Measurements from ENCODE around the gene WDR49.

Gene WDR49
- total RNA-seq: 0.10 to 0.87 (median 0.30) reads per million in 9 experiments

DNA sequence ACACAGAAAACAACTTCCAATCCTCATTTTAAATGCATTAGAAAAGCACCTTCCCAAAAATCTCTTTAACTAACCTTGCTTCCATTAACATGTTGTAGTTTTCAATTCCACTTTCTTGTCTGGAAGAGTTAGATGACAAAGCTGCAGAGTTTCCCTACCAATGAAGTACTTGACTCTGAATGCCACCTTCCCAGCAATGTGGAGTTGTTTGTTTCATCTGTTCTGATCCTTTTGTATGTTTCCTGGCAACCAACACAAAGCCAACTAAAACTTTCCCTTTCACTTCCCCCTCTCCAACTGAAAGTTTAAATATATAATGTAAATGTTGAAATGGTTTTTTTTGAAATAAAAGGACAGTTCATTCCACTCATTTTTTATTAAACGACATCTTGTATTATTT, at the start of gene WDR49:
Gene WDR49 (minus strand): TSS at position 183 of the 400 bp plus-strand sequence. CDS start 517 bp downstream, outside the sequence.
- Mint-ChIP-seq H3K4me3 (no peak within 1 kb of the TSS), H3K27me3 (peaks cover 0 to 6% of the 10 kb centered on the region in 2 donors), H3K4me1 (ENCODE audit: low read depth in 2 of 2) (peaks cover 7 to 13% of the 10 kb centered on the region in 2 donors), H3K36me3 (ENCODE audit: insufficient read depth) (peaks cover 3% of the 10 kb centered on the region), H3K27ac (no peak within 1 kb of the TSS), H3K9me3 (no peaks in the 10 kb centered on the region)
- DNase-seq: no peak
- ATAC-seq (replicated peaks): no peak

DNA sequence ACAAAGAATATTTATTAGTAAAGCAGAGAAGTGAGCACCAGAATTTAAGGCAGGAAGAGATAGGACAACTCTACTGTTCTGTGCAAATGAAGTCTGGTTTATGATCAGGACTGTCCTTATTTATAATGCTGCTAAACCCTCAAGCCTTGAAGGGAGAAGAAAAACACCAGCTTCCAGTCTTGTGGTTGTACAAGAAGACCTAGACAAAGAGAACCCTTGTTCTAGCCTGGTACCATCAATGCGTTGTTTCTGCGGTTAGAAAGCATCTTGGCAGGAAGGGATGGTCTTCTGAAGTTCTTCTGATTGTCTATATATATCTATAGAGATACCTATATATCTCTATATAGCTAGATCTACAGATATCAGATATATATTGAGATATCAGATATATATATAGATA, 47.2 kb upstream of the WDR49 start:
- Mint-ChIP-seq H3K4me3 (no peak overlapping the region), H3K27ac (peak overlapping the region in 1 of 2 donors; percentile 19), H3K9me3 (no peaks in the 10 kb centered on the region), H3K4me1 (ENCODE audit: low read depth in 2 of 2) (peaks cover 7 to 18% of the 10 kb centered on the region in 2 donors), H3K36me3 (ENCODE audit: insufficient read depth) (peaks cover 30% of the 10 kb centered on the region), H3K27me3 (no peaks in the 10 kb centered on the region)
- ATAC-seq (replicated peaks) (no peak), DNase-seq (no peak)

DNA sequence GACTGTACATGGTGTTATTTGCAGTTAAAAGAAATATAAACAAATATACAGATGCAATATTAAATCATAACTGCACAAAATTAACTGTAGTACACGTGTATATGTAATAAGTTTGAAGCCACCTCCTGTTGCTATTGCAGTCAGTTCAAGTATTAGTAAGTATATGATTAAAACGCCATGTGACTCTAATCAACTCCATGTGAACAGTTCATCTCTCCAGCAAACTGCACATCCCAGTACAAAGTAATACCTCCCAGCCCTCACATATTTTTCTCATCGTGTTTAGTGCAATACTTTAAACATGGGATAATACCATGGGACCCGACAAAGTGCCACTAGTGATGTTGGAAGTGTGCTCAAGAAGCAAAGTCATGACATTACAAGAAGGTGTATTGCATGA, 46.3 kb upstream of the WDR49 start:
- peaks cover 3 to 16% of the 10 kb centered on the region in 2 donors for H3K4me1 Mint-ChIP-seq (ENCODE audit: low read depth in 2 of 2)
- H3K27ac Mint-ChIP-seq: peak overlapping the region; percentile 11 to 19
- peaks cover 39% of the 10 kb centered on the region for H3K36me3 Mint-ChIP-seq (ENCODE audit: insufficient read depth)
- no peaks in the 10 kb centered on the region for H3K9me3 Mint-ChIP-seq
- H3K4me3 Mint-ChIP-seq: no peak overlapping the region
- ATAC-seq (replicated peaks) (no peak), DNase-seq (no peak)
- H3K27me3 Mint-ChIP-seq: no peaks in the 10 kb centered on the region

- no peaks in the 10 kb centered on the region for H3K9me3 Mint-ChIP-seq
- DNase-seq (no peak), ATAC-seq (replicated peaks) (no peak)
- no peaks in the 10 kb centered on the region for H3K27me3 Mint-ChIP-seq
- no peak overlapping the region for H3K4me3 Mint-ChIP-seq
- H3K36me3 Mint-ChIP-seq (ENCODE audit: insufficient read depth): peaks cover 37% of the 10 kb centered on the region
- peak overlapping the region; percentile 16 to 70 for H3K27ac Mint-ChIP-seq
- peaks cover 13 to 29% of the 10 kb centered on the region in 2 donors for H3K4me1 Mint-ChIP-seq (ENCODE audit: low read depth in 2 of 2)
These were observed 40.4 kb upstream of the WDR49 start for GRCh38 chr3:167694121-167694520.

DNA sequence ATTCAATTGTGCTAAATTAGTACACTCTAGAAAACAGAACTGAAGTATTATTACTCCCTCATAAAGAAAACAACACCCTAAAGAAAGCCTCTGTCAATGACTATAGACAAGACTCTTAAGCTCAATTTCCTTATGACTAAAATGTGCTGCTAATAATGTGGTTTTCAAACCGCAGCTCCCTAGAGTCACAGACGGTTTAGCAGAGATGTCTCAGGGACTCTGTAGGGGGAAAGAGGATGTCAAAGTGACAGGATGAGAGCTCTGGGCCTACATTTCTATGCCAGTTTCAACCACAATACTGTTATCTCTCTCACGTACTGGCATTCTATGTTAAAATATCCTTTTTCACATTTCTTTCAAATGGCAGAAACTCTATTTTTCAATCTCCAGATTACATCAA, 37.6 kb upstream of the WDR49 start:
- H3K27me3 Mint-ChIP-seq: no peaks in the 10 kb centered on the region

GRCh38 chr3:167684388-167684993, 30.7 kb upstream of the WDR49 start:
- H3K27ac Mint-ChIP-seq: no peak overlapping the region
- DNase-seq: peak; percentile 53 to 65 (median 62)
- peak; percentile 81 for ATAC-seq (replicated peaks)
- H3K4me3 Mint-ChIP-seq: no peak overlapping the region
- no peaks in the 10 kb centered on the region for H3K9me3 Mint-ChIP-seq
- peaks cover 0 to 4% of the 10 kb centered on the region in 2 donors for H3K4me1 Mint-ChIP-seq (ENCODE audit: low read depth in 2 of 2)
- peaks cover 14% of the 10 kb centered on the region for H3K36me3 Mint-ChIP-seq (ENCODE audit: insufficient read depth)
- H3K27me3 Mint-ChIP-seq: no peaks in the 10 kb centered on the region

More for the DNA sequence above, 37.6 kb upstream of the WDR49 start:
- ATAC-seq (replicated peaks): peak; percentile 98
- peak overlapping the region; percentile 80 to 91 for H3K27ac Mint-ChIP-seq
- peak; percentile 15 to 18 (median 17) for DNase-seq
- H3K36me3 Mint-ChIP-seq (ENCODE audit: insufficient read depth): peaks cover 41% of the 10 kb centered on the region
- peaks cover 13 to 25% of the 10 kb centered on the region in 2 donors for H3K4me1 Mint-ChIP-seq (ENCODE audit: low read depth in 2 of 2)
- peak overlapping the region in 1 of 2 donors; percentile 15 for H3K4me3 Mint-ChIP-seq
- H3K9me3 Mint-ChIP-seq: no peaks in the 10 kb centered on the region

DNA sequence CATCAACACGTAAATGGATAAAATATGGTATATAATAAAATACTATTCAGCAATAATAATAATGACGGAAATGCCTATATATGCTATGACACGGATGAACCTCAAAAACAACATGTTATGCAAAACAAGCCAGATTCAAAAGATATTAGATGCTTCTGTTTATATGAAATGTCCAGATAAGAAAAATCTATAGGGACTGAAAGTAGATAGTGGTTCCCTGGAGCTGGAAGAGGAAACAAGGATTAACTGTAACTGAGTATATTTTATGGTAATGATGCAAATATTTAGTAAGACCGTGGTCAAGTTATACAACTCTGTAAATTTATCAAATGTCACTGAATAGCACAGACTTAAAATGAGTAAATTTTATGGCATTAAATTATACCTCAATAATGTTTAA, 25.8 kb upstream of the WDR49 start:
- H3K4me3 Mint-ChIP-seq: no peak overlapping the region
- no peaks in the 10 kb centered on the region for H3K27me3 Mint-ChIP-seq
- peaks cover 7% of the 10 kb centered on the region for H3K36me3 Mint-ChIP-seq (ENCODE audit: insufficient read depth)
- no peak overlapping the region for H3K27ac Mint-ChIP-seq
- DNase-seq (no peak), ATAC-seq (replicated peaks) (no peak)
- peaks cover 0 to 5% of the 10 kb centered on the region in 2 donors for H3K4me1 Mint-ChIP-seq (ENCODE audit: low read depth in 2 of 2)
- H3K9me3 Mint-ChIP-seq: peaks cover 0 to 2% of the 10 kb centered on the region in 2 donors

GRCh38 chr3:167675848-167676247, 22.1 kb upstream of the WDR49 start:
- Mint-ChIP-seq H3K27me3 (no peaks in the 10 kb centered on the region), H3K36me3 (ENCODE audit: insufficient read depth) (peaks cover 7% of the 10 kb centered on the region), H3K4me1 (ENCODE audit: low read depth in 2 of 2) (peaks cover 0 to 7% of the 10 kb centered on the region in 2 donors), H3K27ac (no peak overlapping the region), H3K4me3 (no peak overlapping the region), H3K9me3 (peaks cover 0 to 2% of the 10 kb centered on the region in 2 donors)
- DNase-seq: no peak
- no peak for ATAC-seq (replicated peaks)

DNA sequence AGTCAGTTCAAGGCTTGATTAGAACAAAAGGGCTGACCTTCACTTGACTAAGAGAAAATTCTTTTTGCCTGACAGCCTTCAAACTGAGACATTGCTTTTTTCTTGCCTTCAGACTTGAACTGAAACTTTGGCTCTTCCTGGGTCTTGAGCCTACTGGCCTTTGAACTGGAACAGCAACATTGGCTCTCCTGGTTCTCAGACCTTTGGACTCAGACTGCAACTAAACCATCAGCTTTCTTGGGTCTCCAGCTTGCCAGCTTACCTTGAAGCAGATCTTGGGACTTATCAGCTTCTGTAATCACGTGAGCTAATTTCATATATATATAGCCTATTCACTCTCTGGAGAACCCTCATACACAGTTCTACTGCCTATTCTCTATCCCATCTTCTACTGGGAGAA, 19.5 kb upstream of the WDR49 start:
- Mint-ChIP-seq H3K36me3 (ENCODE audit: insufficient read depth) (peaks cover 3% of the 10 kb centered on the region), H3K4me1 (ENCODE audit: low read depth in 2 of 2) (peaks cover 0 to 7% of the 10 kb centered on the region in 2 donors), H3K4me3 (no peak overlapping the region), H3K27me3 (no peaks in the 10 kb centered on the region), H3K27ac (no peak overlapping the region), H3K9me3 (peaks cover 0 to 2% of the 10 kb centered on the region in 2 donors)
- DNase-seq (no peak), ATAC-seq (replicated peaks) (no peak)

- no peaks in the 10 kb centered on the region for H3K27me3 Mint-ChIP-seq
- DNase-seq (no peak), ATAC-seq (replicated peaks) (no peak)
- no peak overlapping the region for H3K27ac Mint-ChIP-seq
- H3K36me3 Mint-ChIP-seq (ENCODE audit: insufficient read depth): peaks cover 1% of the 10 kb centered on the region
- peaks cover 0 to 2% of the 10 kb centered on the region in 2 donors for H3K9me3 Mint-ChIP-seq
- no peak overlapping the region for H3K4me3 Mint-ChIP-seq
- H3K4me1 Mint-ChIP-seq (ENCODE audit: low read depth in 2 of 2): peaks cover 0 to 5% of the 10 kb centered on the region in 2 donors
These were observed 18.2 kb upstream of the WDR49 start for GRCh38 chr3:167671878-167672427.

GRCh38 chr3:167669699-167670098, 16.0 kb upstream of the WDR49 start:
- H3K36me3 Mint-ChIP-seq (ENCODE audit: insufficient read depth): no peaks in the 10 kb centered on the region
- ATAC-seq (replicated peaks): no peak
- no peak overlapping the region for H3K27ac Mint-ChIP-seq

DNA sequence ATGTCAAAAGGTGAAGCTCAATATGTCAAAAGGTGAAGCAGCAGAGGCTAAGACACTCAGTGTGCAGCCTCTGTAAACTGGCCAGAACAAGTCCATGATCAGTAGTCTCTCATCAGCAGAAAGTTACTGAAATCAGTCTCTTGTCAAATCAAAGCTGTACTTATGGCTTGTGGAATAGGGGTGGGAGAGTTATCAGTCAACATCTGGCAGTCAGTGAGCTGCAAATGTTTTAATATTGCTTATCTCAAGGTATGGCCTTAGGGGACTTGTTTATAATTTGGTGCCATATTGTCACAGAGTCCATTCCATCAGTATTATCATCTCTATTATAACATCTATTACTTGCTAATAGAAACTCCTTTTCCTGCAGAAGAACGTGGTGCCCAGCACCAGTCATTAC, 14.9 kb upstream of the WDR49 start:
- Mint-ChIP-seq H3K27ac (no peak overlapping the region), H3K9me3 (peaks cover 0 to 10% of the 10 kb centered on the region in 2 donors), H3K36me3 (ENCODE audit: insufficient read depth) (no peaks in the 10 kb centered on the region), H3K27me3 (no peaks in the 10 kb centered on the region), H3K4me3 (no peak overlapping the region), H3K4me1 (ENCODE audit: low read depth in 2 of 2) (no peaks in the 10 kb centered on the region)
- no peak for ATAC-seq (replicated peaks)
- DNase-seq: no peak

More at GRCh38 chr3:167669699-167670098, 16.0 kb upstream of the WDR49 start:
- Mint-ChIP-seq H3K4me3 (no peak overlapping the region), H3K9me3 (peaks cover 0 to 2% of the 10 kb centered on the region in 2 donors), H3K4me1 (ENCODE audit: low read depth in 2 of 2) (peaks cover 0 to 4% of the 10 kb centered on the region in 2 donors), H3K27me3 (no peaks in the 10 kb centered on the region)
- no peak for DNase-seq

DNA sequence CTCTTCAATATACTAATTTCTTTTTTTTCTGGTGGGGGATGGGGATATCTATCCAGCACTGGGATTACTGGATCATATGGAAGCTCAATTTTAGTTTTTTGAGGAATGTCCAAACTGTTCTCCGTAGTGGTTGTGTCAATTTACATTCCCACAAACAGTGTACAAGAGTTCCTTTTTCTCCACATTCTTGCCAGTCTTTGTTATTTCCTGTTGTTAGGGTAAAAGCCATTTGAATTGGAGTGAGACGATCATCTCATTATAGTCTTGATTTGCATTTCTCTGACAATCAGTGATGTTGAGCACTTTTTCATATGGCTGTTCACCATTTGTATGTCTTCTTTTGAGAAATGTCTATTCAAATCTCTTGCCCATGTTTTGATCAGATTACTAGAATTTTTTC, 12.8 kb upstream of the WDR49 start:
- Mint-ChIP-seq H3K9me3 (peaks cover 0 to 10% of the 10 kb centered on the region in 2 donors), H3K36me3 (ENCODE audit: insufficient read depth) (no peaks in the 10 kb centered on the region), H3K4me3 (no peak overlapping the region), H3K27ac (no peak overlapping the region), H3K27me3 (peaks cover 0 to 5% of the 10 kb centered on the region in 2 donors), H3K4me1 (ENCODE audit: low read depth in 2 of 2) (no peaks in the 10 kb centered on the region)
- DNase-seq: no peak
- no peak for ATAC-seq (replicated peaks)

DNA sequence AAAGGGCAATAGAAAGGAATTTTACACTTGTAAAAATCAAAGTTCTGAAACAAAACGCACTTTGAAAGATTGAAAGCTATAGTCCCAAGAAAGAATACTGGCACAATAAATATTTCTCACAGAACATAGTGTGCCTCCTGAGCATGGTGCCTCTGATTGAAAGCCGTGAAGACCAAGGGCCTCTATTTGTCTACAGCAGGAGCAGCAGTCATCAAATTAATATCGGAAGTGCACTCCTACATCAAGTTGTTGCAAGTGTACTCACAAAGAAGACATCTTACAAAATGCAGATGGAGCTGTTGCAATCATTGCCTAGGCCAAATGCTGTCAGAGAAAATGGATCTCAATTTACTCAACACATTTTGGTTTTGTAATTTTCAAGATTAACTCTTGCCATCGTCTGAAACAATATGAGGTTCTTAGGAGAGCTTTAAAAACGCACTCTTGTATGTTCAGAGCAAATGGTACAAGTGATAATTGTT, 9.2 kb upstream of the WDR49 start:
- no peak for ATAC-seq (replicated peaks)
- no peaks in the 10 kb centered on the region for H3K36me3 Mint-ChIP-seq (ENCODE audit: insufficient read depth)
- DNase-seq: no peak
- no peak overlapping the region for H3K27ac Mint-ChIP-seq
- peaks cover 0 to 13% of the 10 kb centered on the region in 2 donors for H3K27me3 Mint-ChIP-seq
- peaks cover 0 to 10% of the 10 kb centered on the region in 2 donors for H3K9me3 Mint-ChIP-seq
- no peak overlapping the region for H3K4me3 Mint-ChIP-seq
- H3K4me1 Mint-ChIP-seq (ENCODE audit: low read depth in 2 of 2): no peaks in the 10 kb centered on the region
